ENCODE measurements around the gene C4B. TPM values are rescaled to one million over a fixed set of nuclear protein-coding genes. Genes with fewer than 3 reads are reported as not detected.
A peak's percentile ranks its signal among the peaks of the same experiment; 100 is the strongest.

The C4B gene
- total RNA-seq, 1 experiment from 2014 or later = 2.7 TPM

- Histone ChIP-seq H3K79me1 (ENCODE audit: insufficient read depth, low read depth, low read length, poor library complexity, severe bottlenecking) (no peaks in the 10 kb centered on the region), H2BK15ac (ENCODE audit: low read depth, low read length) (no peak overlapping the region), H3K18ac (ENCODE audit: insufficient read length, low read depth, low read length) (no peak overlapping the region), H4K20me1 (ENCODE audit: control insufficient read depth, insufficient read depth, insufficient read length) (no peaks in the 10 kb centered on the region), H2BK120ac (ENCODE audit: low read depth, low read length, poor library complexity, severe bottlenecking) (no peak overlapping the region), H3K79me2 (ENCODE audit: insufficient read depth, low read length) (no peaks in the 10 kb centered on the region), H3K56ac (ENCODE audit: insufficient read length, low read depth, low read length) (no peak overlapping the region), H3K23me2 (ENCODE audit: insufficient read length, low read depth, low read length, poor library complexity, severe bottlenecking) (peaks cover 3% of the 10 kb centered on the region), H2BK12ac (ENCODE audit: insufficient read length, low read depth, low read length) (no peak overlapping the region), H3T11ph (ENCODE audit: low read length) (no peak overlapping the region), H3K9ac (ENCODE audit: extremely low read depth, insufficient read length, low read length) (no peak overlapping the region), H4K8ac (replicated peaks; ENCODE audit: insufficient read length, low read depth, low read length) (no peak overlapping the region), H4K91ac (ENCODE audit: insufficient read length, low read depth, low read length) (no peak overlapping the region), H3K23ac (ENCODE audit: insufficient read length, low read depth, low read length) (no peak overlapping the region), H3K27me3 (ENCODE audit: insufficient read depth, low read length) (no peaks in the 10 kb centered on the region; the same call in 1 of the 2 replicates), H3K9me3 (ENCODE audit: control insufficient read depth, low read depth, low read length) (no peaks in the 10 kb centered on the region), H3K4me2 (ENCODE audit: insufficient read depth, insufficient read length, low read length) (no peak overlapping the region), H4K5ac (ENCODE audit: insufficient read length, low read depth, low read length) (no peak overlapping the region), H3K14ac (ENCODE audit: insufficient read depth, low read length) (no peak overlapping the region), H3K27ac (ENCODE audit: insufficient read length, low read depth, low read length) (no peak overlapping the region), H2AFZ (ENCODE audit: low read length) (no peak overlapping the region), H3K4ac (ENCODE audit: low read depth, low read length) (no peak overlapping the region), H3K4me1 (ENCODE audit: insufficient read depth, low read length) (no peaks in the 10 kb centered on the region), H2AK5ac (ENCODE audit: insufficient read length, low read length) (no peak overlapping the region), H2BK5ac (ENCODE audit: insufficient read length, low read length) (no peak overlapping the region), H2BK20ac (ENCODE audit: low read depth, low read length, poor library complexity, severe bottlenecking) (no peak overlapping the region)
- WGBS (ENCODE audit: extremely low coverage, insufficient read length, low lambda C conversion rate) = no CpG with 5 or more reads among the region's 22 CpGs
- no peaks in the 10 kb centered on the region for H3K36me3 Mint-ChIP-seq (ENCODE audit: insufficient read depth in 1 of 3, low read depth in 3 of 3)
- no peaks in the 10 kb centered on the region for H3K9me3 Mint-ChIP-seq
- peaks cover 12 to 27% of the 10 kb centered on the region in 2 experiments for H3K4me1 Mint-ChIP-seq
- H3K27ac Mint-ChIP-seq = peak overlapping the region in 1 of 3 experiments; percentile 21; a peak in 2 of 7 replicates
- H3K27me3 Mint-ChIP-seq (ENCODE audit: low read depth) = peaks cover 26% of the 10 kb centered on the region
- no peak for TF ChIP-seq CTCF (conservative IDR thresholded peaks at IDR 0.05)
- H3K4me3 Mint-ChIP-seq = no peak overlapping the region
- DNase-seq = no peak
Measured at GRCh38 chr6:32083812-32084768, 69.5 kb downstream of the C4B start.
